ENCODE results near the gene RAB28. TPM values are rescaled to one million over a fixed set of nuclear protein-coding genes. Genes with fewer than 3 reads are reported as not detected.

RAB28 gene
- total RNA-seq, 3 donors from 2014 or later (not counting 1 experiment from before 2014, with no cell fraction given) = 10.2 to 13.1 (median 12.9) TPM

DNA sequence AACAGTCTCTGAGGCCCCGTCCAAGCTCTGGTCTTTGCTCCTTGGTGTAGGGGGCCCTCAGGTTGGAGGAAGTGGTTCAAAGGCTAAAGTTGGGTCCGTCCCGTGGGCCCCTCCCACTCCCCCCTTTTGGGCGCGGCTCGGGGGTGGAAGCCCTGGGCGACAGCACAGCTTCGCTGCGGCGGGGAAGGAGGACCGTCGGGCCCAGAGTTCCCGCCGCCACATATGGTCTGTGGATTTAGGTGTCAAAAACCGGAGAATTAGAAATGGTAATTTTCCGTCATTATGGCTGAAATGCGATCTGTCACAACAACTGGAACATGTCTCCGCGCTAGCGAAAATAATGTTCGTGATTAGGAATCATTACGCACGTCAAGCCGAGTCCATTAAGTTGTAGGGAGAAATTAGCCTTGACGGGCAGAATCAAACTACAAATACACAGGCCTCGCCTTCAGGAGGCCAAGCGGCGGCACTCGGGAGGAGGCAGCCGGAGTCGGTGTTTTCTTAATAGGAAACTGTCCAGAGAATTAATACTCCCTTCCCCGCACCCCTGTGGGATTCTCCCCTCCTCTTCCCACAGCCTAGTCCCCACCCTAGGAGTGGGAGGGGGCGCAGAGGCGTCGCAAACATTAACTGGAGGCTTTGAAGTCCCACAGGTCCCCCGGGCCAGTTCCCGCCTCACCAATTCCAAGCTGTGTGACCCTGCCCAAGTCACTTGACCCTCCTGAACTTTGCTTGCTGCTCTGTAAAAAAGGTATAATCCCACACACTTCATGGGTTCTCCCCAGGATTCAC, 45.2 kb upstream of the RAB28 start:
- Mint-ChIP-seq H3K27ac (peak overlapping the region; percentile 45 to 48), H3K4me3 (peak overlapping the region; percentile 77), H3K36me3 (no peaks in the 10 kb centered on the region), H3K9me3 (peaks cover 2% of the 10 kb centered on the region in 2 donors), H3K27me3 (ENCODE audit: low read depth in 2 of 2) (peaks cover 66 to 75% of the 10 kb centered on the region in 2 donors), H3K4me1 (peaks cover 26 to 36% of the 10 kb centered on the region in 2 donors)
- TF ChIP-seq, protein P1, sequence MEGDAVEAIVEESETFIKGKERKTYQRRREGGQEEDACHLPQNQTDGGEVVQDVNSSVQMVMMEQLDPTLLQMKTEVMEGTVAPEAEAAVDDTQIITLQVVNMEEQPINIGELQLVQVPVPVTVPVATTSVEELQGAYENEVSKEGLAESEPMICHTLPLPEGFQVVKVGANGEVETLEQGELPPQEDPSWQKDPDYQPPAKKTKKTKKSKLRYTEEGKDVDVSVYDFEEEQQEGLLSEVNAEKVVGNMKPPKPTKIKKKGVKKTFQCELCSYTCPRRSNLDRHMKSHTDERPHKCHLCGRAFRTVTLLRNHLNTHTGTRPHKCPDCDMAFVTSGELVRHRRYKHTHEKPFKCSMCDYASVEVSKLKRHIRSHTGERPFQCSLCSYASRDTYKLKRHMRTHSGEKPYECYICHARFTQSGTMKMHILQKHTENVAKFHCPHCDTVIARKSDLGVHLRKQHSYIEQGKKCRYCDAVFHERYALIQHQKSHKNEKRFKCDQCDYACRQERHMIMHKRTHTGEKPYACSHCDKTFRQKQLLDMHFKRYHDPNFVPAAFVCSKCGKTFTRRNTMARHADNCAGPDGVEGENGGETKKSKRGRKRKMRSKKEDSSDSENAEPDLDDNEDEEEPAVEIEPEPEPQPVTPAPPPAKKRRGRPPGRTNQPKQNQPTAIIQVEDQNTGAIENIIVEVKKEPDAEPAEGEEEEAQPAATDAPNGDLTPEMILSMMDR (IDR thresholded peaks at IDR 0.05) = no peak
- 13% methylated on average over 37 of the region's 37 CpGs for WGBS (ENCODE audit: insufficient coverage)
- Histone ChIP-seq H3K4me3 (ENCODE audit: low read length) (no peak overlapping the region), H3K36me3 (ENCODE audit: control insufficient read depth, insufficient read depth, low read length) (no peaks in the 10 kb centered on the region), H3K27me3 (ENCODE audit: control insufficient read depth, insufficient read depth, low read length) (peaks cover 85% of the 10 kb centered on the region), H3K27ac (ENCODE audit: low read length) (no peak overlapping the region), H3K4me1 (ENCODE audit: control insufficient read depth, insufficient read depth, low read length) (peaks cover 42% of the 10 kb centered on the region), H3K9me3 (ENCODE audit: control insufficient read depth, insufficient read depth, low read length) (peaks cover 25% of the 10 kb centered on the region)
- DNase-seq = no peak
- no peak for ATAC-seq
- intact Hi-C loops (cut with micrococcal nuclease) = no loop called here

DNA sequence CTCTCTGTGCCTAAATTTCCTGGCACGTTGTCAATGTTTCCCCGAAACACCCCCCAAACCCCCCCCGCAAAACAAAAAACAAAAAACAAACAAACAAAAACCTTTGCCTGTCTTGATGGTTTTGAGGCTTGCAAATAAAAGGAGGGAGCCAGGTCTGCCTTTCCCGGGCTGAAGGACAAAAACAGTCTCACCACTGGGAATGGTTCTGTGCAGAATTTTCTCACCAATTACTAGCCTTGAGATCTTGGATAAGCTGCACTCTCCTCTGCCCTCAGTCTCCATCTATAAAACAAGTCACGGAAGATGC, 44.6 kb upstream of the RAB28 start:
- no peaks in the 10 kb centered on the region for H3K36me3 Mint-ChIP-seq
- H3K9me3 Mint-ChIP-seq = peaks cover 2% of the 10 kb centered on the region in 2 donors
- TF ChIP-seq, protein P1 (IDR thresholded peaks at IDR 0.05) = no peak
- H3K27me3 Mint-ChIP-seq (ENCODE audit: low read depth in 2 of 2) = peaks cover 66 to 75% of the 10 kb centered on the region in 2 donors
- Histone ChIP-seq H3K36me3 (ENCODE audit: control insufficient read depth, insufficient read depth, low read length) (no peaks in the 10 kb centered on the region), H3K27ac (ENCODE audit: low read length) (no peak overlapping the region), H3K4me1 (ENCODE audit: control insufficient read depth, insufficient read depth, low read length) (peaks cover 38% of the 10 kb centered on the region), H3K9me3 (ENCODE audit: control insufficient read depth, insufficient read depth, low read length) (peaks cover 31% of the 10 kb centered on the region), H3K4me3 (ENCODE audit: low read length) (no peak overlapping the region), H3K27me3 (ENCODE audit: control insufficient read depth, insufficient read depth, low read length) (peaks cover 85% of the 10 kb centered on the region)
- peak overlapping the region; percentile 45 to 48 for H3K27ac Mint-ChIP-seq
- peaks cover 26 to 36% of the 10 kb centered on the region in 2 donors for H3K4me1 Mint-ChIP-seq
- 16% methylated on average over 4 of the region's 5 CpGs for WGBS (ENCODE audit: insufficient coverage)
- intact Hi-C loops (cut with micrococcal nuclease) = no loop called here
- DNase-seq = no peak
- no peak for ATAC-seq
- peak overlapping the region; percentile 77 for H3K4me3 Mint-ChIP-seq

DNA sequence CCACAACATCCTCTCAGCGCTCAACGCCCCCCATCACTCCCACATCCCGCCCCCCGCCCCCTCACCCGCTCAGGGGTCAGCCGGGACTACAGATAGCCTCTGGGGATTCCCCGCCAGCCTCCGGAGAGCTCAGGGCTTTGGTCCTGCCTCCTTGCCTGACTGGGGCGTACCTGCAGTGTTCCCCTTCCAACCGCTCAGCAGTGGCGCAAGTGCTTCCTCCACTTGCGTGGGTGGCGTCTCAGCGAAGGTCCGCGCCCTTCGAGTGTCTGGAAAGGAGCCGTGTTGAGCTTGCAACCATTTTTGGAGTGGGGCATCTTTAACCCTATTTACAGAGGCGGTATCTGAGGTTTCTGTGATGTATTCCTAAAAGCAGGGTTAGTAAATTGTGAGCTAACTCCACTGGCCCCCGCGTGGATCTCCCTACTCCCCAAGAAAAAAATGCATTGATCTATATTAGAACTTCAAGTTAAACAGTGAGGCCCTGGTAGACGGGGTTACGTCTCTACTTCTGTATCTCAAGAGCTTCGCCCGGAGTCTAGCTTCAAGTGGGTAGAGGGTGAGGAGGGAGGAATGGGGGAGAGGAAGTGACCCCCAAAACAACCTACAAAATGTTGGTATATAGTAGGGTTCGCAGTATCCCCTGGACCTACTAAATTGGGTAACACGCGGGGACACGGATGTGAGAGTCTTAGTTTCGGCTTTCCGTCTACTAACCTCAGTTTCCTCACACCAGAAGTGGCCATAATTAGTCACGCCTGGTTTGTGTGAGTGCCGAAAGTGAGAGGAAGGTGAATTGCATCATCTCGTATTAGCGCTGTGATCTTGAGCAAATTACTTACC, 44.1 kb upstream of the RAB28 start:
- intact Hi-C loops (cut with micrococcal nuclease) = no loop called here
- Mint-ChIP-seq H3K4me3 (peak overlapping the region; percentile 77), H3K27me3 (ENCODE audit: low read depth in 2 of 2) (peaks cover 67 to 75% of the 10 kb centered on the region in 2 donors), H3K36me3 (no peaks in the 10 kb centered on the region), H3K27ac (peak overlapping the region; percentile 45 to 48), H3K9me3 (peaks cover 2% of the 10 kb centered on the region in 2 donors), H3K4me1 (peaks cover 26 to 36% of the 10 kb centered on the region in 2 donors)
- no peak overlapping the region for H3K4me3 ChIP-seq (ENCODE audit: low read length)
- no peak overlapping the region for H3K27ac ChIP-seq (ENCODE audit: low read length)
- DNase-seq (no peak), ATAC-seq (peak; percentile 43 to 71 (median 66))
- H3K4me1 ChIP-seq (ENCODE audit: control insufficient read depth, insufficient read depth, low read length) = peaks cover 38% of the 10 kb centered on the region
- H3K36me3 ChIP-seq (ENCODE audit: control insufficient read depth, insufficient read depth, low read length) = no peaks in the 10 kb centered on the region
- H3K27me3 ChIP-seq (ENCODE audit: control insufficient read depth, insufficient read depth, low read length) = peaks cover 90% of the 10 kb centered on the region
- TF ChIP-seq, protein P1 (IDR thresholded peaks at IDR 0.05) = no peak
- 1% methylated on average over 29 of the region's 35 CpGs for WGBS (ENCODE audit: insufficient coverage)
- peaks cover 33% of the 10 kb centered on the region for H3K9me3 ChIP-seq (ENCODE audit: control insufficient read depth, insufficient read depth, low read length)
